Testis (tissue), 3 donors: ENCODE results near the gene MSRB3. TPM values are rescaled to one million over a fixed set of nuclear protein-coding genes. Genes with fewer than 3 reads are reported as not detected.

Experiments used
- DNase-seq: peaks from one replicate; pipeline ENCODE4 v3.0.0-alpha.2; 2019
- H3K27ac ChIP-seq, 2 donors: fragments of 200-600 bp; sonication (generic); one replicate each; pipeline ENCODE4 v1.5.1; 2019
- H3K27me3 ChIP-seq: fragments of 200-600 bp; sonication (generic); one replicate; pipeline ENCODE4 v1.5.1; 2019
- H3K36me3 ChIP-seq: fragments of 200-600 bp; sonication (generic); one replicate; pipeline ENCODE4 v1.5.1; 2017; ENCODE audit warnings: low read depth; ENCODE audit errors: missing control alignments
- H3K4me1 ChIP-seq: fragments of 200-600 bp; sonication (generic); one replicate; pipeline ENCODE4 v1.5.1; 2019
- H3K4me3 ChIP-seq, 2 donors: fragments of 200-600 bp; sonication (generic); one replicate each; pipeline ENCODE4 v1.5.1; 2017 to 2019
- H3K9me3 ChIP-seq: fragments of 200-600 bp; sonication (generic); one replicate; pipeline ENCODE4 v1.5.1; 2017
- POLR2A ChIP-seq: fragments of 450-650 bp; IDR thresholded peaks from one replicate; pipeline ENCODE4 v1.6.1; 2017; ENCODE audit warnings: antibody characterized with exemption, mild to moderate bottlenecking, moderate library complexity
- WGBS, 2 donors: methylation state at CpG; one replicate each; pipeline ENCODE4 v1.1.5; 2018; 5-methylcytosine and 5-hydroxymethylcytosine counted together
- intact Hi-C: fragments of 100-400 bp; cut with DNase I; formaldehyde crosslinking; loops from one replicate; pipeline ENCODE4 v1.15.1; 2023; ENCODE audit warnings: low total_unique reads
- polyA plus RNA-seq: library from polyadenylated mRNA; stranded (reverse); fragments of 350-450 nt; fragmentation: Illumina TruSeq; extraction: RNeasy Lipid Tissue Mini Kit (QIAGEN cat#74804); gene quantifications from one replicate; pipeline ENCODE4 v1.2.3, GENCODE V29; 2014; ENCODE audit warnings: low read depth, low replicate concordance; ENCODE audit not compliant: insufficient read depth
- total RNA-seq, 2 donors: library from RNA; depleted of rRNA; stranded (reverse); fragments of >200 nt; gene quantifications; one replicate each; pipeline ENCODE4 v1.2.3, GENCODE V29; 2016
- TF ChIP-seq, protein P1 (sequence below), 3 experiments: fragments of 450-650 bp in 2 of 3; fragments of 200-600 bp in 1 of 3; sonication (generic) in 1 of 3; IDR thresholded peaks; one replicate each; pipeline ENCODE4 v1.5.1; 2016 to 2019; ENCODE audit warnings: antibody characterized with exemption in 3 of 3, mild to moderate bottlenecking in 2 of 3, moderate library complexity in 1 of 3

MSRB3 gene
- total and polyA plus RNA-seq, 3 donors from 2014 or later: 15.1 to 20.0 (median 17.2) TPM

DNA sequence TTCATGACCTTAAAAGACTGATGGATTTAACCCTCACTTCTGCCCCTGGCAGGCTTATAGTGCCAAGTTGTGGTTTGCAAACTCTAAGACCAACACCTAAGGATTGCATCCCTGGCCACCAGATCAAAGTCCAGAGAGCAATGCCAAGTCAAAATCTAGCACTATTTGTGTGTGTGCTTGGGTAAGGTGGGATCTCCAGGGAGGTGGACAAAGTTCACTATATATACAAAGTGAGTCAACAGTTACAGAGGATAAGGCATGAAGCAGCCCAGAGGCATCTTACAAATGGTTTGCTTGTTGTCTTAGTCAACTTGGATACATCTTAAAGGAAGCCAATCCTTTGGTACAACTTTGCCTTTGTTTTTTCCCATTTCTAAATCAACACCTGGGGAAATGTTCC, 137.3 kb downstream of the MSRB3 start:
- Histone ChIP-seq H3K27ac (no peak overlapping the region), H3K27me3 (no peaks in the 10 kb centered on the region), H3K36me3 (no peaks in the 10 kb centered on the region), H3K4me3 (no peak overlapping the region), H3K4me1 (no peaks in the 10 kb centered on the region), H3K9me3 (no peaks in the 10 kb centered on the region)
- TF ChIP-seq, protein P1, sequence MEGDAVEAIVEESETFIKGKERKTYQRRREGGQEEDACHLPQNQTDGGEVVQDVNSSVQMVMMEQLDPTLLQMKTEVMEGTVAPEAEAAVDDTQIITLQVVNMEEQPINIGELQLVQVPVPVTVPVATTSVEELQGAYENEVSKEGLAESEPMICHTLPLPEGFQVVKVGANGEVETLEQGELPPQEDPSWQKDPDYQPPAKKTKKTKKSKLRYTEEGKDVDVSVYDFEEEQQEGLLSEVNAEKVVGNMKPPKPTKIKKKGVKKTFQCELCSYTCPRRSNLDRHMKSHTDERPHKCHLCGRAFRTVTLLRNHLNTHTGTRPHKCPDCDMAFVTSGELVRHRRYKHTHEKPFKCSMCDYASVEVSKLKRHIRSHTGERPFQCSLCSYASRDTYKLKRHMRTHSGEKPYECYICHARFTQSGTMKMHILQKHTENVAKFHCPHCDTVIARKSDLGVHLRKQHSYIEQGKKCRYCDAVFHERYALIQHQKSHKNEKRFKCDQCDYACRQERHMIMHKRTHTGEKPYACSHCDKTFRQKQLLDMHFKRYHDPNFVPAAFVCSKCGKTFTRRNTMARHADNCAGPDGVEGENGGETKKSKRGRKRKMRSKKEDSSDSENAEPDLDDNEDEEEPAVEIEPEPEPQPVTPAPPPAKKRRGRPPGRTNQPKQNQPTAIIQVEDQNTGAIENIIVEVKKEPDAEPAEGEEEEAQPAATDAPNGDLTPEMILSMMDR (IDR thresholded peaks at IDR 0.05): no peak
- TF ChIP-seq POLR2A: no peak
- intact Hi-C loops: no loop called here
- no peak for DNase-seq

DNA sequence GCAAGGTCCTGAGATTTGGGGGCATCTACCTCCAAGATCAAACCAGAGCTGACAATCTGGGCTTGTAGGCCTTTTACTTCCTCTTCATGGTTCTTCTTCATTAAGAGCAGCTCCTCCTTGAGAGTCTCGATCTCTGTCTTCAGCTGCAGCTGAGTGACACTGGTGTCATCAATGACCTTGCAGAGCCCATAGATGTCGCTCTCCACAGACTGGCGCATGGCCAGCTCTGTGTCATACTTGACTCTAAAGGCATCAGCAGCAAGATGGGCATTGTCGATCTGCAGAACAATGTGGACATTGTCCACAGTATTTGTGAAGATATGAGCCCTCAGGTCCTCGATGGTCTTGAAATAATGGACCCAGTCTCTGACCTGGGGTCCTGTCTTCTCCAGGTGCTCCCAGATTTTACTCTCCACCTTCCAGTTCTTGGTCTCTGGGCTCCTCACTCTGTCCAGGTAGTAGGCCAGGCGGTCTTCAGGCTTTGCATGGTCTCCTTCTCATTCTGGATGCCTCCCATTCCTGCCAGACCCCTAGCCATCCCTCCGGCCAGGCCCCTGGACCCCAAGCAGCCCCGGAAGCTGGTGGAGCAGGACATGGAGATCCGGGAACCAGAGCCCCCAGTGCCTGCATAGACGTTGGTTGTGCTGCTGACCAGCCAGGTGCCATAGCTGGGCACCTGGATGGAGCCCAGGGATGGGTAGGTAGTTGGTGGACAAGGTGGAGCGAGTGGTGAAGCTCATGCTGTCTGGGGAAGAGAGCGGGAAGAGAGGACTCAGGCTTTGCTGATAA, 141.0 kb downstream of the MSRB3 start:
- H3K9me3 ChIP-seq: no peaks in the 10 kb centered on the region
- WGBS, 2 donors: 95 to 96% methylated on average over 12 of the region's 12 CpGs

GRCh38 chr12:65420941-65421340, 142.5 kb downstream of the MSRB3 start:
- H3K27ac ChIP-seq: no peak overlapping the region
- H3K36me3 ChIP-seq: no peaks in the 10 kb centered on the region
- no peaks in the 10 kb centered on the region for H3K27me3 ChIP-seq
- DNase-seq: no peak
- H3K4me3 ChIP-seq: no peak overlapping the region
- no peak for TF ChIP-seq POLR2A
- TF ChIP-seq, protein P1 (IDR thresholded peaks at IDR 0.05): no peak
- no peaks in the 10 kb centered on the region for H3K9me3 ChIP-seq
- intact Hi-C loops: no loop called here
- H3K4me1 ChIP-seq: no peaks in the 10 kb centered on the region

More for the DNA sequence above, 141.0 kb downstream of the MSRB3 start:
- H3K27me3 ChIP-seq: no peaks in the 10 kb centered on the region
- H3K4me1 ChIP-seq: no peaks in the 10 kb centered on the region
- no peaks in the 10 kb centered on the region for H3K36me3 ChIP-seq
- no peak overlapping the region for H3K4me3 ChIP-seq
- DNase-seq: no peak
- no peak overlapping the region for H3K27ac ChIP-seq
- intact Hi-C loops: no loop called here
- TF ChIP-seq, protein P1 (IDR thresholded peaks at IDR 0.05): no peak
- TF ChIP-seq POLR2A: no peak

DNA sequence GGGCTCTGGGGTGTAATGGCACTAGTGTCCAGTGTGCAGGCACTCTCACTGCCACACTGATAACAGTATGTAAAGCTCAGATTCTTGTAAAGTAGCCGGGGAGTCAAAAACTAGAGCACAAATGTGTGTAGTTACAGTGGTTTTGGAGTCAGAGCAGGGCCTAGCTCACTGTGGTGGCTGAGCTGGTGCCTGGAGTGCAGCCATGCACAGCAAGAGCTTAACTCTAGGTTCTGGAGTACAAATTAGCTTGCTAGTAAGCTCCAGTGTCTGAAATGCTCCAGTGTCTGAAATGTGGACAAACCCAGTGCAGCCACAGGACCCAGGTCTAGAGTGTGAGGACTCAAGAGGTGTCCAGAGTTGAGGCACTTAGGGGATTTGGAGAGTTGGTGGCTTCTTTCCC, 149.2 kb downstream of the MSRB3 start:
- no peak overlapping the region for H3K4me3 ChIP-seq
- H3K27me3 ChIP-seq: no peaks in the 10 kb centered on the region
- intact Hi-C loops: no loop called here
- H3K9me3 ChIP-seq: no peaks in the 10 kb centered on the region
- no peaks in the 10 kb centered on the region for H3K36me3 ChIP-seq
- no peak for DNase-seq
- WGBS, 2 donors: 90 to 95% methylated on average over 1 of the region's 1 CpG
- H3K4me1 ChIP-seq: no peaks in the 10 kb centered on the region
- H3K27ac ChIP-seq: no peak overlapping the region
- no peak for TF ChIP-seq POLR2A
- TF ChIP-seq, protein P1 (IDR thresholded peaks at IDR 0.05): no peak

GRCh38 chr12:65430006-65430405, 151.5 kb downstream of the MSRB3 start:
- 68 to 80% methylated on average over 1 of the region's 1 CpG for WGBS, 2 donors
- no peak overlapping the region for H3K4me3 ChIP-seq

More at GRCh38 chr12:65430006-65430405, 151.5 kb downstream of the MSRB3 start:
- no peak for DNase-seq
- Histone ChIP-seq H3K4me1 (no peaks in the 10 kb centered on the region), H3K9me3 (no peaks in the 10 kb centered on the region), H3K27ac (no peak overlapping the region), H3K36me3 (no peaks in the 10 kb centered on the region), H3K27me3 (no peaks in the 10 kb centered on the region)
- intact Hi-C loops: no loop called here
- TF ChIP-seq, protein P1 (IDR thresholded peaks at IDR 0.05): no peak
- TF ChIP-seq POLR2A: no peak
